GM23248 (cell line): ENCODE measurements around the gene SMARCC2. TPM values are rescaled to one million over a fixed set of nuclear protein-coding genes. Genes with fewer than 3 reads are reported as not detected.
"Not testable (repeated sequence)": the region's sequence is repeated elsewhere in the genome, so short reads cannot be mapped to it uniquely, and the experiment has no call there.

Source experiments
- DNase-seq: peaks from one replicate; pipeline ENCODE4 v3.0.0-alpha.2; 2015
- H2AFZ ChIP-seq: fragments of 200-600 bp; sonication (generic); 2 replicates; pipeline ENCODE4 v1.6.1; 2016; ENCODE audit warnings: antibody characterized with exemption
- H3F3A ChIP-seq: fragments of 200-600 bp; sonication (generic); 2 replicates; pipeline ENCODE4 v1.6.1; 2016; ENCODE audit warnings: mild to moderate bottlenecking, antibody characterized with exemption, mixed run types; ENCODE audit not compliant: insufficient read depth
- H3K27ac ChIP-seq: fragments of 200-600 bp; sonication (generic); 2 replicates; pipeline ENCODE4 v1.5.1; 2016; ENCODE audit warnings: mild to moderate bottlenecking
- H3K27me3 ChIP-seq: fragments of 200-600 bp; sonication (generic); replicated peaks from 2 replicates; pipeline ENCODE4 v1.6.1; 2016; ENCODE audit warnings: mild to moderate bottlenecking; ENCODE audit not compliant: insufficient read depth
- H3K36me3 ChIP-seq: fragments of 200-600 bp; sonication (generic); 2 replicates; pipeline ENCODE4 v1.6.1; 2016; ENCODE audit warnings: low read depth, mild to moderate bottlenecking
- H3K4me1 ChIP-seq: fragments of 200-600 bp; sonication (generic); 2 replicates; pipeline ENCODE4 v1.6.1; 2016; ENCODE audit warnings: mild to moderate bottlenecking; ENCODE audit not compliant: insufficient read depth
- H3K4me2 ChIP-seq: fragments of 200-600 bp; sonication (generic); one replicate; pipeline ENCODE4 v1.6.1; 2016; ENCODE audit warnings: mild to moderate bottlenecking; ENCODE audit not compliant: unreplicated experiment
- H3K4me3 ChIP-seq: fragments of 200-600 bp; sonication (generic); 2 replicates; pipeline ENCODE4 v1.5.1; 2016; ENCODE audit warnings: mild to moderate bottlenecking
- H3K79me2 ChIP-seq: fragments of 200-600 bp; sonication (generic); 2 replicates; pipeline ENCODE4 v1.6.1; 2016; ENCODE audit warnings: mild to moderate bottlenecking; ENCODE audit not compliant: insufficient read depth
- H3K9ac ChIP-seq: fragments of 200-600 bp; sonication (generic); 2 replicates; pipeline ENCODE4 v1.6.1; 2016; ENCODE audit warnings: mild to moderate bottlenecking
- H3K9me2 ChIP-seq: fragments of 200-600 bp; sonication (generic); 2 replicates; pipeline ENCODE4 v1.6.1; 2016; ENCODE audit warnings: mixed run types, mild to moderate bottlenecking, moderate library complexity; ENCODE audit not compliant: insufficient read depth
- H3K9me3 ChIP-seq: fragments of 200-600 bp; sonication (generic); one replicate; pipeline ENCODE4 v1.6.1; 2017; ENCODE audit warnings: low read depth
- H4K20me1 ChIP-seq: fragments of 200-600 bp; sonication (generic); 2 replicates; pipeline ENCODE4 v1.6.0; 2016; ENCODE audit not compliant: insufficient read depth
- EZH2 ChIP-seq: fragments of 200-600 bp; sonication (generic); IDR thresholded peaks from 2 replicates; pipeline ENCODE4 v1.6.1; 2018; ENCODE audit warnings: antibody characterized with exemption, mild to moderate bottlenecking; ENCODE audit not compliant: insufficient read depth, poor library complexity, severe bottlenecking
- EZH2phosphoT487 ChIP-seq: fragments of 200-600 bp; sonication (generic); IDR thresholded peaks from 2 replicates; pipeline ENCODE4 v1.6.1; 2018; ENCODE audit warnings: antibody characterized with exemption, moderate library complexity, mild to moderate bottlenecking, low read depth; ENCODE audit not compliant: insufficient read depth
- WGBS, 2 experiments: methylation state at CpG; one replicate each; pipeline ENCODE4 v1.1.6; 2015 to 2017; ENCODE audit warnings: low lambda C conversion rate in 2 of 2, low coverage in 1 of 2; ENCODE audit errors: missing lambda C conversion rate in 2 of 2; 5-methylcytosine and 5-hydroxymethylcytosine counted together
- in situ Hi-C: fragments of 300-500 bp; cut with MboI; formaldehyde crosslinking; loops from 2 replicates; pipeline ENCODE4 v1.15.0; 2020
- polyA plus RNA-seq: library from polyadenylated mRNA; unstranded; fragments of >200 nt; fragmentation: Nextera tagmentation; extraction: Ambion mirVana; gene quantifications from 2 replicates; pipeline ENCODE4 v1.2.1, GENCODE V29; 2016
- total RNA-seq: library from RNA; depleted of rRNA; stranded (reverse); fragments of >200 nt; shearing (Covaris generic); gene quantifications from 2 replicates; pipeline ENCODE4 v1.2.3, GENCODE V29; 2014

Gene SMARCC2
- total and polyA plus RNA-seq, 2 experiments from 2014 or later, result 34.0 to 64.3 TPM

- Histone ChIP-seq H3K9me3 (no peaks in the 10 kb centered on the region), H3K4me2 (peak overlapping the region; percentile 81), H3K4me3 (peak overlapping the region; percentile 72), H3K27me3 (no peaks in the 10 kb centered on the region), H2AFZ (peak overlapping the region; percentile 78), H3K4me1 (peaks cover 20% of the 10 kb centered on the region), H3F3A (peaks cover 49% of the 10 kb centered on the region), H4K20me1 (0 out of 2 replicates have a peak, but pooled peaks cover 9% of the 10 kb centered on the region), H3K27ac (peak overlapping the region; percentile 69), H3K36me3 (peaks cover 10% of the 10 kb centered on the region), H3K9ac (peak overlapping the region; percentile 70), H3K79me2 (peaks cover 57% of the 10 kb centered on the region), H3K9me2 (no peaks in the 10 kb centered on the region)
- 3 to 5% methylated on average over 45 of the region's 45 CpGs for WGBS, 2 experiments
- in situ Hi-C loops, result no loop called here
- TF ChIP-seq EZH2phosphoT487, result no peak
- no peak for TF ChIP-seq EZH2
- peak; percentile 89 for DNase-seq
These were observed 31.9 kb downstream of the SMARCC2 start for GRCh38 chr12:56157201-56158028.

- DNase-seq, result peak; percentile 56
- peak overlapping the region; percentile 72 for H3K4me3 ChIP-seq
- peak overlapping the region; percentile 69 for H3K27ac ChIP-seq
- H3K27me3 ChIP-seq, H4K20me1 ChIP-seq, H3K36me3 ChIP-seq, H3K9me3 ChIP-seq, in situ Hi-C loops, H3K9me2 ChIP-seq: not testable (repeated sequence)
- peak overlapping the region; percentile 81 for H3K4me2 ChIP-seq
- peaks cover 55% of the 10 kb centered on the region for H3K79me2 ChIP-seq
- H3F3A ChIP-seq, result peaks cover 47% of the 10 kb centered on the region
- H2AFZ ChIP-seq, result peak overlapping the region; percentile 78
- H3K9ac ChIP-seq, result peak overlapping the region; percentile 70
- WGBS, 2 experiments, result 77 to 80% methylated on average over 21 of the region's 21 CpGs
- H3K4me1 ChIP-seq, result peaks cover 20% of the 10 kb centered on the region
These were observed 32.7 kb downstream of the SMARCC2 start for GRCh38 chr12:56156464-56157200.

- peaks cover 37% of the 10 kb centered on the region for H3F3A ChIP-seq
- TF ChIP-seq EZH2 (no peak), EZH2phosphoT487 (no peak)
- in situ Hi-C loops, result no loop called here
- H3K4me2 ChIP-seq, result no peak overlapping the region
- 92 to 94% methylated on average over 11 of the region's 11 CpGs for WGBS, 2 experiments
- peaks cover 23% of the 10 kb centered on the region for H3K4me1 ChIP-seq
- H3K9ac ChIP-seq, result no peak overlapping the region
- no peak overlapping the region for H2AFZ ChIP-seq
- no peak overlapping the region for H3K4me3 ChIP-seq
- H3K79me2 ChIP-seq, result peaks cover 42% of the 10 kb centered on the region
- no peak overlapping the region for H3K27ac ChIP-seq
- H3K36me3 ChIP-seq, result peaks cover 9% of the 10 kb centered on the region
- no peak for DNase-seq
- H3K27me3 ChIP-seq, result no peaks in the 10 kb centered on the region
- no peaks in the 10 kb centered on the region for H3K9me3 ChIP-seq
- 0 out of 2 replicates have a peak, but pooled peaks cover 3% of the 10 kb centered on the region for H4K20me1 ChIP-seq
- H3K9me2 ChIP-seq, result no peaks in the 10 kb centered on the region
These were observed 33.9 kb downstream of the SMARCC2 start for GRCh38 chr12:56155256-56155845.

GRCh38 chr12:56154818-56155217 lies 34.5 kb downstream of the SMARCC2 start:
- Histone ChIP-seq H3K9me3 (no peaks in the 10 kb centered on the region), H3K79me2 (peaks cover 37% of the 10 kb centered on the region), H2AFZ (no peak overlapping the region), H3K27me3 (no peaks in the 10 kb centered on the region), H3K9ac (no peak overlapping the region), H3K4me3 (no peak overlapping the region), H3K4me1 (peaks cover 18% of the 10 kb centered on the region), H4K20me1 (0 out of 2 replicates have a peak, but pooled peaks cover 3% of the 10 kb centered on the region), H3K9me2 (no peaks in the 10 kb centered on the region), H3K4me2 (no peak overlapping the region), H3K27ac (no peak overlapping the region), H3F3A (peaks cover 31% of the 10 kb centered on the region), H3K36me3 (peaks cover 3% of the 10 kb centered on the region)
- WGBS, 2 experiments, result 78 to 84% methylated on average over 5 of the region's 5 CpGs
- in situ Hi-C loops, result no loop called here
- no peak for DNase-seq
- TF ChIP-seq EZH2, result no peak
- TF ChIP-seq EZH2phosphoT487, result no peak
